Right atrium auricular region (tissue), 2 donors: ENCODE measurements around the gene TTC22. TPM values are rescaled to one million over a fixed set of nuclear protein-coding genes. Genes with fewer than 3 reads are reported as not detected.

Source experiments
- DNase-seq: peaks from one replicate; pipeline ENCODE4 v3.0.0-alpha.2; 2019; ENCODE audit warnings: low spot score
- H3K27ac ChIP-seq, 2 donors: fragments of 200-600 bp; sonication (generic); 1 replicate in 1 of 2; 2 replicates in 1 of 2; pipeline ENCODE4 v1.5.1; 2016 to 2019
- H3K27me3 ChIP-seq, 2 donors: fragments of 200-600 bp; sonication (generic); one replicate each; pipeline versions ENCODE4 v1.5.1 to v1.6.0; 2017 to 2019
- H3K36me3 ChIP-seq: fragments of 200-600 bp; sonication (generic); one replicate; pipeline ENCODE4 v1.5.1; 2016
- H3K4me1 ChIP-seq, 2 donors: fragments of 200-600 bp; sonication (generic); one replicate each; pipeline versions ENCODE4 v1.5.1 to v1.6.0; 2017 to 2019
- H3K4me3 ChIP-seq, 2 donors: fragments of 200-600 bp; sonication (generic); 1 replicate in 1 of 2; 2 replicates in 1 of 2; pipeline ENCODE4 v1.5.1; 2017 to 2019; ENCODE audit warnings: mild to moderate bottlenecking in 1 of 2, moderate library complexity in 1 of 2
- H3K9me3 ChIP-seq, 2 donors: fragments of 200-600 bp; sonication (generic); one replicate each; pipeline ENCODE4 v1.5.1; 2019
- total RNA-seq, 2 donors: library from RNA; depleted of rRNA; stranded (reverse); fragments of >200 nt; gene quantifications; one replicate each; pipeline ENCODE4 v1.1.0, GENCODE V29; 2016
- TF ChIP-seq, protein P1 (sequence below), 2 donors: fragments of 200-600 bp; sonication (generic); IDR thresholded peaks; one replicate each; pipeline ENCODE4 v1.5.1; 2019; ENCODE audit warnings: antibody characterized with exemption in 2 of 2

Gene TTC22
- total RNA-seq, 2 donors from 2014 or later: 0.43 to 0.70 TPM

DNA sequence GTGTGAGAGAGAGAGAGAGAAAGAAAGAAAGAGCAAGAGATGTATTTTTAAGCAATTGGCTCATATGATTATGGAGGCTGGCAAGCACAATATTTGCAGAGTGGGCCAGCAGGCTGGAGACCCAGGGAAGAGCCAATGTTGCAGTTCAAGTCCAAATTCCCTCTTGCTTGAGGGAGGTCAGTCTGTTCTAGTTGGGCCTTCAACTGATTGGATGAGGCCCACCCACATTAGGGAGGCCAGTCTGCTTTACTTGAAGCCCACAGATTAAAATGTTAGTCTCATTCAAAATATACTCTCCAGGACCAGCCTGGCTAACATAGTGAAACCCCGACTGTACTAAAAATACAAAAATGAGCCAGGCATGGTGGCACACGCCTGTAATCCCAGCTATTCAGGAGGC, 28.2 kb downstream of the TTC22 start:
- Histone ChIP-seq H3K27me3 (no peaks in the 10 kb centered on the region), H3K4me1 (no peaks in the 10 kb centered on the region), H3K36me3 (no peaks in the 10 kb centered on the region), H3K27ac (no peak overlapping the region), H3K4me3 (no peak overlapping the region), H3K9me3 (no peaks in the 10 kb centered on the region)
- DNase-seq: no peak
- TF ChIP-seq, protein P1, sequence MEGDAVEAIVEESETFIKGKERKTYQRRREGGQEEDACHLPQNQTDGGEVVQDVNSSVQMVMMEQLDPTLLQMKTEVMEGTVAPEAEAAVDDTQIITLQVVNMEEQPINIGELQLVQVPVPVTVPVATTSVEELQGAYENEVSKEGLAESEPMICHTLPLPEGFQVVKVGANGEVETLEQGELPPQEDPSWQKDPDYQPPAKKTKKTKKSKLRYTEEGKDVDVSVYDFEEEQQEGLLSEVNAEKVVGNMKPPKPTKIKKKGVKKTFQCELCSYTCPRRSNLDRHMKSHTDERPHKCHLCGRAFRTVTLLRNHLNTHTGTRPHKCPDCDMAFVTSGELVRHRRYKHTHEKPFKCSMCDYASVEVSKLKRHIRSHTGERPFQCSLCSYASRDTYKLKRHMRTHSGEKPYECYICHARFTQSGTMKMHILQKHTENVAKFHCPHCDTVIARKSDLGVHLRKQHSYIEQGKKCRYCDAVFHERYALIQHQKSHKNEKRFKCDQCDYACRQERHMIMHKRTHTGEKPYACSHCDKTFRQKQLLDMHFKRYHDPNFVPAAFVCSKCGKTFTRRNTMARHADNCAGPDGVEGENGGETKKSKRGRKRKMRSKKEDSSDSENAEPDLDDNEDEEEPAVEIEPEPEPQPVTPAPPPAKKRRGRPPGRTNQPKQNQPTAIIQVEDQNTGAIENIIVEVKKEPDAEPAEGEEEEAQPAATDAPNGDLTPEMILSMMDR (IDR thresholded peaks at IDR 0.05): no peak

DNA sequence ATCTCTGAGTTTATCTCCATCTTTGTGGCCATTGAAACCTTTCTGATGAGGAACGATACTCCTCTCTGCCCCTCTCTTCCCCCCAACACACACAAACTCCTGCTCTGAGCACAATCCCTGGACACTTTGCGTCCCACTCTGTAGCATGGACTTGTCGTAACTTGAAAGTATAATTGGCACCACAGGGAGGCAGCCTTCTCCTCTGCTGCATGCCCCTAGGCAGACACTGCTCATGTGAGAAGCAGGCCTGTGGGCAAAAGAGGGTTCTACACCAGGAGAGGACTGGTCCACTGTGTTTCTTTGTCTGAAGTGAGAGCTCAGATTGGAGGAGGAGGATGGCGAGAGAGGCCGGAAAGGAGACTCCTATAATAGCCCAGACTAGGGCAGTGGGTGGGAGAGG, 33.0 kb downstream of the TTC22 start:
- no peak overlapping the region for H3K27ac ChIP-seq
- H3K36me3 ChIP-seq: no peaks in the 10 kb centered on the region
- no peaks in the 10 kb centered on the region for H3K9me3 ChIP-seq
- no peak overlapping the region for H3K4me3 ChIP-seq
- TF ChIP-seq, protein P1 (IDR thresholded peaks at IDR 0.05): no peak
- peaks cover 0 to 10% of the 10 kb centered on the region in 2 donors for H3K4me1 ChIP-seq
- H3K27me3 ChIP-seq: no peaks in the 10 kb centered on the region
- no peak for DNase-seq

DNA sequence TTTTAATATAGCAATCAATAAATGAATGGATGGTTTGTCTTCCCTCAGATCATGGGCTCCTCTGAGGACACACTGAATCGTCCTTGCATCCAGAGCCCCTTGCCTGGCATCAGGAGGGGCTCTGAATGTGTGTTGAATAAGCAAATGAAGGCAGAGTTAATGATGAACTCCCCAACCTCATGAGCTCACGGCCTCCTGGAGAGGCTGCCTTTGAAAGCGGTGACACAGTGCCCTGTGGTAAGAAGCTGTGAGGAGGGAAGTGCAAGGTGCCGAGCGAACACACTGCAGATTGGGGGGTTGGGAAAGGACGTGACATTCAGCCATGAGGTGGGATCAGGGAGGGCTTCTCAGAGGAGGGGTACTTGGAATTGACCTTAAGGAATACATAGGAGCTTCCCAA, 33.6 kb downstream of the TTC22 start:
- H3K27me3 ChIP-seq: no peaks in the 10 kb centered on the region
- peaks cover 0 to 15% of the 10 kb centered on the region in 2 donors for H3K4me1 ChIP-seq
- H3K9me3 ChIP-seq: no peaks in the 10 kb centered on the region
- no peak overlapping the region for H3K27ac ChIP-seq
- TF ChIP-seq, protein P1 (IDR thresholded peaks at IDR 0.05): no peak
- DNase-seq: no peak
- H3K36me3 ChIP-seq: no peaks in the 10 kb centered on the region
- H3K4me3 ChIP-seq: no peak overlapping the region

DNA sequence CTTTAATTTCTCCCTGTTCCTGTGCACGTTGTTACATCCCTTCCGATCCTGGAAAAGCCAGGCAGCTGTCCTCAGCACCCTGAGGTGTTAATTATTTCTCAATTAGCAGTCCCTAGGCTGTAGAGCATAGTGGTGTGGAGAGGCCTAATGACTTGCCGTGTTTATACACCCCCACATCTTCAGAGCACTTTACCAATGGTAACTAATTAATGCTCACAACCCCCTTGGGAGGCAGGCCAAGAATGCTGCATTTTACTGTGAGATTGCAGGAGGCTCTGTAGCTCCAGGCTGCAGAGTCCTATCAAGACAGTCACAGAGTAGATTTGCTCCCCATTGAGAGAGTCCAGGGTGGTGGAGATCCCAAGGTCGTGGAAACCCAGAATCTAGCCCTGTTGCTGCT, 34.4 kb downstream of the TTC22 start:
- TF ChIP-seq, protein P1 (IDR thresholded peaks at IDR 0.05): no peak
- no peak overlapping the region for H3K27ac ChIP-seq
- H3K4me1 ChIP-seq: peaks cover 0 to 15% of the 10 kb centered on the region in 2 donors
- no peak overlapping the region for H3K4me3 ChIP-seq
- no peaks in the 10 kb centered on the region for H3K27me3 ChIP-seq
- DNase-seq: no peak
- no peaks in the 10 kb centered on the region for H3K36me3 ChIP-seq
- H3K9me3 ChIP-seq: no peaks in the 10 kb centered on the region

DNA sequence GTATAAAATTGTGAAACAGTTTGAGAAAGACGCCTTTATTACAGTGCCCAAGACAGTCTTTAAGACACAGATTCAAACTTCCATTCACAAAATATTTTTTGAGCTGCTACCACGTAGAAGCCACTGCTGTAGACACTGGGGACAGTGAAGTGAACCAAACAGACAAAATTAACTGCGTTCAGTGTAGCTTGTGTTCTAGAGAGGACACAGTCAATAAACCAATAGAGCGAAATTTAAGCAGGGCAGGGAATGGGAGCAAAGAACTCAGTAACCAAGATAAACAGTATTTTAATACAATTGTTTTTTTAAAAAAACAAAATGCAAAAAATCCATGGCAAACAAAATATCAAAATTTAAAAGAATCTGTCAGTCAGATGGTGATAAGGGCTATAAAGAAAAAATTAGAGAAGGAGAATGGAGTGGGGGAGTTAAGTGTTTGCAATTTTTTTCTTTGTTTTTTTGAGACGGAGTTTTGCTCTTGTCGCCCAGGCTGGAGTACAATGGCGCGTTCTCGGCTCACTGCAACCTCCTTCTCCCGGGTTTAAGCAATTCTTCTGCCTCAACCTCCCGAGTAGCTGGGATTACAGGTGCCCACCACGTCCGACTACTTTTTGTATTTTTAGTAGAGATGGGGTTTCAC, 36.1 kb downstream of the TTC22 start:
- Histone ChIP-seq H3K4me1 (peaks cover 0 to 15% of the 10 kb centered on the region in 2 donors), H3K27me3 (no peaks in the 10 kb centered on the region), H3K36me3 (no peaks in the 10 kb centered on the region), H3K4me3 (peak overlapping the region; percentile 38 to 77), H3K27ac (peak overlapping the region; percentile 37 to 42), H3K9me3 (no peaks in the 10 kb centered on the region)
- no peak for DNase-seq
- TF ChIP-seq, protein P1 (IDR thresholded peaks at IDR 0.05): no peak
